Right renal cortex interstitium (tissue), 3 donors: ENCODE data around the gene NUP188. TPM values are rescaled to one million over a fixed set of nuclear protein-coding genes. Genes with fewer than 3 reads are reported as not detected.
"Not testable (repeated sequence)": the region's sequence is repeated elsewhere in the genome, so short reads cannot be mapped to it uniquely, and the experiment has no call there.

Source experiments
- DNase-seq, 3 donors: peaks; one replicate each; pipeline ENCODE4 v3.0.0-alpha.2; 2013; ENCODE audit warnings: low read depth in 3 of 3, low spot score in 2 of 3
- polyA plus RNA-seq, 3 donors: library from polyadenylated mRNA; unstranded; fragments of 120-200 nt; gene quantifications; one replicate each; pipeline ENCODE4 v1.2.1, GENCODE V29; 2013; ENCODE audit not compliant: insufficient read length in 3 of 3

Gene NUP188
- polyA plus RNA-seq, 3 donors: 38.6 to 41.4 (median 40.5) TPM

- no peak for DNase-seq
Observed at GRCh38 chr9:128940271-128940921, 7.1 kb upstream of the NUP188 start.

DNA sequence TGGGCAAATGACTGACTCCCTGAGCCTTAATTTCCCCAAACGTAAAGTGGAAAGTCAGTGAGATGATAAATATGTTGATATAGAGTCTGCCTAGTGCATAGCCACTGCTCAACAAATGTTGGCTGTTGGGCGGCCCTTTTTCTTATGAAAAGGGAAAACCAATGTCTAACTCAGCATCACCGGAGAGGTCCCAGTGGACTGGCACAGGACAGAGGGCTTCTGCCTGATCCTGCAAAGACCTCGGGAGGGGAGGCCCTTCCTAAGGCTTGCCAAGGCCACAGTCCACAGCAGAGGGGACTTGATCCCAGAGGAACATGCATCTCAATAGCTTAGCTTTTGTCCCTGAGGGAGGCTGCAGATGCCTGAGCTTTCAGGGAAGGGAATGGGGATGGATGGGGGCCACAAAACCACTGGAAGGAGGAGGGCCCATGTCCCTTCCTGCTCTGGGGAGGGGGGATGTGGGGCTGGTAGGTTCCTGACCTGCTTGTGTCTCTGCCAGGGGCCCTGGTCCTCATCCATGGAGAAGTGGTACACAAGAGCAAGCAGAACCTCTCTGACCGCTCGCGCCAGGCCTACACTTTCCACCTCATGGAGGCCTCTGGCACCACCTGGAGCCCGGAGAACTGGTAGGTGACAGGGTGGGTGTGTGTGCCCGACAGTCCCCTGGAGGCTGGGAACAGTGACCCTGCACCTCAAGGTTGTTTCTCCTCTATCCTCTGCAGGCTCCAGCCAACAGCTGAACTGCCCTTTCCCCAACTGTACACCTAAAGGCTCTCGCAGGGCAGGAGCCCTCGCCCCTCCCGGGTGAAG is 6.3 kb upstream of the NUP188 start:
- DNase-seq: no peak

DNA sequence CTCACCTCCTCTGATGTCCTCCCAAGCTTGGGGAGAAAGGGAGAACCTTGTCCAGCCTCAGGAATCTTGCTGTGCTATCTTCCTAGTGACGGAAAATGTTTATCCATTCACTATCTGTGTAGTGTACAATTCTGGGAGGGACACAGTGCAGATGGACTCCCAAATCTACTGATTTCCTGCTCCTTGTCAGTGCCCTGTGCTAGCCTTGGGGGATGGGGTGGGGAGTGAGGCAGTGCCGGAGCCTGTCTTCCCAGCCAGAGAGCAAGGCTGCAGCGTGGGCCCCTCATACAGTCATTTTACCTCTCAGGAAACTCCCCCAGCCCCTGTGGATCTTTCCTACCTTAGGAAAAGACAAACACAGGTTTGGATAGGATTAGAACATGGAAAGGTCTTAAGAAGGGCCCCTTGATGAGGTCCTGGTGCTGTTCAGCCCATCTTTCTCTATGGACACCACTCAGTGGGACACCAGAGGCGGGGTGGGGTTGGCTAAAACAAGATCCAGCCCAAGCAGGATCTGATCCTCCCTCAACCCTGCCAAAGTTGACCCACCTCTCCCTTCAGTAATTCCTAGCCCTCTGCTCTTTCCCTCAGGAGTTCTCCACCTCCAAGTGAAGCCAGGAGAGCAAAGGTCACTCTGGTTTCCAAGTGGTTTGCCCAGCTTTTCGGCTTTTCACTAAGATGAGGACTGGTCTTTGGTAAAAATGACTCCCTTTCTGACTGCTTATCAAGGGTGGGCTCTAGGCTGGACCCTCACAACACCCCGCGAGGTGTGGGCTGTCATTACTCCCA is 3.5 kb upstream of the NUP188 start:
- DNase-seq: no peak

- DNase-seq: not testable (repeated sequence)
Observed at GRCh38 chr9:128944966-128945365, 2.5 kb upstream of the NUP188 start.

GRCh38 chr9:128945798-128946501 is 1.5 kb upstream of the NUP188 start:
- no peak for DNase-seq

GRCh38 chr9:128946571-128947276 is 775 bp upstream of the NUP188 start:
- no peak for DNase-seq

DNA sequence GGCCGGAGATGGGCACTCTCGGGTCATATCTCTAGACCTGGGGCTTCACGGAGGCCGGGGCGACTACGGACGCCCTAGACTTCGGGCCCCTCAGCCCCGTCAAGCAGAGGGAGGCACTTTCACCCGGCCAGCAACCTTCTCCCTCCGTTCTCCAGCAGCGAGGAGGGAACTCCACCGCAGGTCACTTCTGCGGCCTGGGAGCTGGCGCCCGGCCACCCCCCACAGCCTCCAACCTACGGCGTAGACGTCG is 297 bp upstream of the NUP188 start:
- DNase-seq: peak in 1 of 3 donors; percentile 20

DNA sequence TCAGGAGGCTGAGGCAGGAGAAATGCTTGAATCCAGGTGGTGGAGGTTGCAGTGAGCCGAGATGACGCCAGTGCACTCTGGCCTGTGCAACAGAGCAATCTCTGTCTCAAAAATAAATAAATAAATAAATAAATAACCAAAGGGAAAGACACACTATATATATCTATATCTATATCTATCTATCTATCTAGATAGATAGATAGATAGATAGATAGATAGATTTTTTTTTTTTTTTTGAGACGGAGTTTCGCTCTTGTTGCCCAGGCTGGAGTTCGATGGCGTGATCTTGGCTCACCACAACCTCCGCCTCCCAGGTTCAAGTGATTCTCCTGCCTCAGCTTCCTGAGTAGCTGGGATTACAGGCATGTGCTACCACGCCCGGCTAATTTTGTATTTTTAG is 13.9 kb downstream of the NUP188 start:
- DNase-seq: not testable (repeated sequence)

DNA sequence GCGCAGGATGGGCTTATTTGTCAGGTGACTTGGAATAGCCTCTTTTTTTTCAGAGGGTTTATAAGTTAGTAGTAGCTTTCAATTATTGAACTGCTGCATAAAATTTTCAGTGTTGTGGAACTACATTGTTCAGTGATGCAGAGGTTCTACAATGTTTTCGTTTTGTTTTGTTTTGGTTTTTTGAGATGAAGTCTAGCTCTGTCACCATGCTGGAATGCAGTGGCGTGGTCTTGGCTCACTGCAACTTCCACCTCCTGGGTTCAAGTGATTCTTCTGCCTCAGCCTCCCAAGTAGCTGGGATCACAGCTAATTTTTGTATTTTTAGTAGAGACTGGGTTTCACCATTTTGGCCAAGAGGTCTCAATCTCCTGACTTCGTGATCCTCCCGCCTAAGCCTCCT is 22.0 kb downstream of the NUP188 start:
- DNase-seq: no peak

DNA sequence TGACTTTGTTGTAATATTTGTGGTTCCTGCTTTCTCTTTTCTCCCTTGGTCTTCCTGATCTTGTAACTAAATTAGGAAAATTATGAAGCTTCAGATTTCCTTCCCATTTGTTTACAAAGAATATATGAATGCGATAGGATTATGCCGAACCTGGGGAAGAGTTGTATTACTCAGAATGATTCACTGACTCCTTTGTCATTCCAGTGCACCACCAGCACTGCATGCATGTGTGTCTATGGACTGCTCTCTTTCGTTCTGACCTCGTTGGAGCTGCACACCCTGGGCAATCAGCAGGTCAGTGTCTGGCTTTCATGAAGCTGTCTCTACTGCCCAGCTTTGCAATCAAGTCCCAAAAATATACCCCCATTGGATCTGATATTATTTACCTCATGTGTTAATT is 25.5 kb downstream of the NUP188 start:
- no peak for DNase-seq

- no peak for DNase-seq
Observed at GRCh38 chr9:128979111-128979510, 31.6 kb downstream of the NUP188 start.

DNA sequence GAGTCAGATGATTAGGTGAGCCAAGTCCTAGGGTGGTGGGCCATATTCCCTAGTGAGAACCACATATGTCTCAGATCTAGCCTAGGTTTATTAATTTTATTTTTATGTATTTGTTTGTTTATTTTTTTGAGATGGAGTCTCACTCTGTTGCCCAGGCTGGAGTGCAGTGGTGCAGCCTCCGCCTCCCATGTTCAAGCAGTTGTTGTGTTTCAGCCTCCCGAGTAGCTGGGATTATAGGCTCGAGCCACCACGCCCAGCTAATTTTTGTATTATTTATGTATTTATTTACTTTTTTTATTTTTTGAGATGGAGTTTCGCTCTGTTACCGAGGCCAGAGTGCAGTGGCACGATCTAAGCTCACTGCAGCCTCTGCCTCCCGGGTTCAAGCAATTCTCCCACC is 36.0 kb downstream of the NUP188 start:
- DNase-seq: no peak

GRCh38 chr9:128986671-128987070 is 39.2 kb downstream of the NUP188 start:
- DNase-seq: no peak

- no peak for DNase-seq
Observed at GRCh38 chr9:128987805-128988204, 40.3 kb downstream of the NUP188 start.

DNA sequence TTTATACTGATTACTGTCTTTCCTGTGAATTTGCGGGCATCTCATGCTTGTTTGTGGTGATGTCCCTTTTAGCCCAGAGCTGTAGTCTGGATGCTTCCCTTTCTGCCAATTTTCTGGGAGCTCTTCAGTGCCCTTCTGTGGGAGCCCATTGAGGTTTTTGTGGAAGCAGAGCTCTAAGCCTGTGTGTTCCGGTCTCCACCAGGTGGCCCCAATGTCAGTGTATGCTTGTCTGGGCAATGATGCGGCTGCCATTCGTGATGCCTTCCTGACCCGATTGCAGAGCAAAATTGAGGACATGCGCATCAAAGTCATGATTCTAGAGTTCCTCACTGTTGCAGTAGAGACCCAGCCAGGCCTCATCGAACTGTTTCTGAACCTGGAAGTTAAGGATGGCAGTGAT is 45.5 kb downstream of the NUP188 start:
- no peak for DNase-seq

DNA sequence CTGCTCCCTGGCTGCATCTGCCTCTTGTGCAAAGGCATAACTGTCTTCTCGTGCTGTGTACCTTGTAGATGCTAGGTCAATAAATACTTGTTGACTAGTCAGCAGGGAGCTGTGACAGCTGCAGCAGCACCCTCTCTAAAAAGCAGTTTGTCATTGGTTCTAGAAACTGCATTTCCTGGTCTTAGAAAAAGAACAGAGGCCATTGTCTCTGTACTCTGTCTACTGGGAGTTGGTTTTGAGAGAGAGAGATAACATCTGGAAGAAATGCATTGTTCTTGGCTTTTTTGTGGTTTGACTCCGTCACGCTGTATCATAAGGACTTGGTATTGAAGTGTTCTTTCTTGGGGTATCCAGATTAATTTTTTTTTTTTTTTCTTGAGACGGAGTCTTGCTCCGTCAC is 48.3 kb downstream of the NUP188 start:
- no peak for DNase-seq

GRCh38 chr9:128998462-128998861 is 51.0 kb downstream of the NUP188 start:
- no peak for DNase-seq

DNA sequence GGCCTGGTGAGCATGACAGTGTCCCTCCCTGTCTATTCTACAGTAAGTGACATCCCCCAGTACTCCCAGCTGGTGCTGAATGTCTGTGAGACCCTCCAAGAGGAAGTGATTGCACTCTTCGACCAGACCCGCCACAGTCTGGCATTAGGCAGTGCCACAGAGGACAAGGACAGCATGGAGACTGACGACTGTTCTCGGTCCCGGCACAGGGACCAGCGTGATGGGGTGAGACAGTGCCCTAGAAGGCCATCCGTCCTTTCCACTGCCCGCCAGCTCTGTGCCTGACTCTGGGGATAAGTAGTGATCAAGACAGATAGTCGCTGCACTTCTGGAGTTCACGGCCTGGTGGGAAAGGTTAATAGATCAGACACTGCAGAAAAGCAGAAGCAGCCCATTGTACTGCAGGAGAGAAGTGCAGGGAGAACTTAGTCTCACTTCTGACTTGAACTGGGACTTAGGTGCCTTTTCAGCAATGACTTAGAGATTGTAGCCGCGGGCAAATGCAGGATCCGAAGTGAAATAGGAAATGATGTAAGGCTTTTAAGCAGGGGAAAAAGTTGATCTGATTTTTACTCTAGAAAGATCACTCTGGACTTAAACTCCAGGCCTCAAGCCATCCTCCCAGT is 52.2 kb downstream of the NUP188 start:
- DNase-seq: no peak

- DNase-seq: no peak
Observed at GRCh38 chr9:129001504-129002325, 54.2 kb downstream of the NUP188 start.
